GM13977 (cell line): ENCODE results near the gene HBS1L.
"Not testable (repeated sequence)": the region's sequence is repeated elsewhere in the genome, so short reads cannot be mapped to it uniquely, and the experiment has no call there.

Experiments used
- DNase-seq: peaks from one replicate; pipeline ENCODE4 v3.0.0; 2012; ENCODE audit warnings: low spot score
- CTCF ChIP-seq: IDR thresholded peaks from 2 replicates; pipeline ENCODE4 v1.5.1; 2012; ENCODE audit warnings: mild to moderate bottlenecking, control low read depth; ENCODE audit not compliant: insufficient read depth; ENCODE audit errors: extremely low read depth, missing control alignments
- in situ Hi-C: fragments of 300-500 bp; cut with MboI; formaldehyde crosslinking; loops from one replicate; pipeline ENCODE4 v1.12.0; 2022; ENCODE audit warnings: low sequenced_read_pairs, low pct_unique_long_range_greater_than_20kb, mixed read lengths, inconsistent platforms; ENCODE audit not compliant: unreplicated experiment

HBS1L gene

GRCh38 chr6:135060076-135060475 lies 5.5 kb upstream of the HBS1L start:
- in situ Hi-C loops, result no loop called here
- DNase-seq, result no peak
- no peak for TF ChIP-seq CTCF

DNA sequence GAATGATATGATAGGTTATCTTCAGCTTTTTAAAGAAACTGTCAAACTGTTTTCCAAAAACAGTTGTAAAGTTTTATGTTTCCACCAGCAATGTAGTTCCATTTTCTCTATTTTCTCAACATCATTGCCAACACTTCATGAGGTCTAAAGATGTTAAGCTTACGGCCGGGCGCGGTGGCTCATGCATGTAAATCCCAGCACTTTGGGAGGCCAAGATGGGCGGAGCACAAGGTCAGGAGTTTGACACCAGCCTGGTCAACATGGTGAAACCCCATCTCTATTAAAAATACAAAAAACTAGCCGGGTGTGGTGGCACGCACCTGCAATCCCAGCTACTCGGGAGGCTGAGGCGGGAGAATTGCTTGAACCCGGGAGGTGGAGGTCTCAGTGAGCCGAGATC lies 3.7 kb upstream of the HBS1L start:
- in situ Hi-C loops, DNase-seq: not testable (repeated sequence)

- DNase-seq, result no peak
- in situ Hi-C loops, result no loop called here
- TF ChIP-seq CTCF, result no peak
These were observed 2.0 kb upstream of the HBS1L start for GRCh38 chr6:135056632-135057031.

DNA sequence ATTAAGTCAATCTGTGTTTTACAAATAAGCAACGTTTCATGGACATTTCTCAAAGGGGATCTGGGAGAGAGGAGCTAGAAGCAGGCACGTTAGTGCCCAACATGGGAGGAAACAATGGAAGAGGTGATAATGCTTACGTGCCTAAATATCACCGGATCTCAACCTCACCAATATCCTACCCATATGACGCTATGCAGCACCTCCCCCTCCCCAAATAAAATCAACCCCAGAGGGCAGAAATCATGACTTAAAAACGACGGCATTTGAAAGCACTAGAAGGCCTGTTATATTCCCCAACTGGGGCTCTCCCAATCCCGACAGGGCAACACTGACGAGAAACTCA lies 425 bp downstream of the HBS1L start:
- DNase-seq, result no peak
- in situ Hi-C loops, result no loop called here
- TF ChIP-seq CTCF, result no peak

DNA sequence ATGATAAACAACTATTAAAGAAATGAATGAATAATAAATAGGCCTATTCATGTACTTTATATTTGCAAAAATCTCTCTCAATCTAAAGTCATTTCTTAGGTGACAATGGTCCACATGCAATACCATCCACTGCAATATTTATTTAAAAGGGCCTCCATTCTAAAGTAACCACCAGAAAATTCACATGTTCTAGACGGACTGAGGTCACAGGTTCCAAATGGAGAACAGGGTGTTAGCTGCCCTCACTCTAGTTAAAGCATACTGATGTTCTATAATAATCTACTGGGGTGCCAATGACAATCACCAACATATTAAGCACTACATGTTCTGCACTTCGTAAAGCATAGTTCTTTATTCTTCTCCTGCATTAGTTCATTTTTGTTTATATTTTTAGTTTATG lies 1.2 kb downstream of the HBS1L start:
- no peak for TF ChIP-seq CTCF
- in situ Hi-C loops, result no loop called here
- DNase-seq, result no peak

GRCh38 chr6:135052939-135053338 lies 1.7 kb downstream of the HBS1L start:
- in situ Hi-C loops, result no loop called here
- no peak for TF ChIP-seq CTCF
- DNase-seq, result no peak

- no peak for TF ChIP-seq CTCF
- in situ Hi-C loops, result no loop called here
- no peak for DNase-seq
These were observed 5.7 kb downstream of the HBS1L start for GRCh38 chr6:135048915-135049314.

GRCh38 chr6:135047336-135047735 lies 7.3 kb downstream of the HBS1L start:
- in situ Hi-C loops, result no loop called here
- no peak for TF ChIP-seq CTCF
- DNase-seq, result no peak
